Fibroblast of skin of left quadriceps (primary cell): ENCODE measurements around the gene TSPAN6.

Experiments used
- DNase-seq, 2 experiments: peaks; one replicate each; pipeline ENCODE4 v3.0.0-alpha.2; 2013; ENCODE audit warnings: low read depth in 2 of 2

TSPAN6 gene, protein sequence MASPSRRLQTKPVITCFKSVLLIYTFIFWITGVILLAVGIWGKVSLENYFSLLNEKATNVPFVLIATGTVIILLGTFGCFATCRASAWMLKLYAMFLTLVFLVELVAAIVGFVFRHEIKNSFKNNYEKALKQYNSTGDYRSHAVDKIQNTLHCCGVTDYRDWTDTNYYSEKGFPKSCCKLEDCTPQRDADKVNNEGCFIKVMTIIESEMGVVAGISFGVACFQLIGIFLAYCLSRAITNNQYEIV

DNA sequence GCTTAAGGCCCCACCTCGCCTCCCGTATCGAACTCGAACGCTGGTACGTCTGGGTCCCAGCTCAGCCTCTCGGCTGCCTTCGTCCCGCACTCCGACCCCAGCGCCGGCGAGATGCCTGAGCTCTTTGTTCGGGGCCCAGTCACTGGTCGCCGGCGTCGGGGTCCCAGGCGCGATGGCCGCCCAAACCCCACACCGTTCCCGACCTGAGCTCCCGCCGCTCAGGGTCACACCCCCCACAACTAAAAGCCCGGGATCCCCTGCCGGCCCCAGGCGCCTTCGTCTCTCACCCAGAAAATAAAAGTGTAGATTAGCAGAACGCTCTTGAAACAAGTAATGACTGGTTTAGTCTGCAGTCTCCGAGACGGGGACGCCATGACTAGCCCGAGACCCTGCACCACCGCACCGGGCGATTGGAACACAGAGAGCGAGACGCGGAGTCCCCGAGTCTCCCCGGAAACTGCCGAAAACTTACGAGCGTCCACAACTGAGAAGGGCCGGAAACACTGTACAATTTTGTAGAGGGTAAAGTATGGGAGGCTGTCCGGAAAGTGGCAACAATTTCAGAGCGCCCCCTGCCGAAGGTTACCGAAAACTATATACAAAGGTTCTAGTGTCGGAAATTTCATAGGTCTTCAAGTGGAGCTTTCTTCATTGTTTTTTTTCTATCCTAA is at the start of gene TSPAN6:
Gene TSPAN6 (minus strand): TSS at position 486 of the 671 bp plus-strand sequence. CDS start 112 bp downstream, at position 374.
- DNase-seq: peak; percentile 80 to 81

DNA sequence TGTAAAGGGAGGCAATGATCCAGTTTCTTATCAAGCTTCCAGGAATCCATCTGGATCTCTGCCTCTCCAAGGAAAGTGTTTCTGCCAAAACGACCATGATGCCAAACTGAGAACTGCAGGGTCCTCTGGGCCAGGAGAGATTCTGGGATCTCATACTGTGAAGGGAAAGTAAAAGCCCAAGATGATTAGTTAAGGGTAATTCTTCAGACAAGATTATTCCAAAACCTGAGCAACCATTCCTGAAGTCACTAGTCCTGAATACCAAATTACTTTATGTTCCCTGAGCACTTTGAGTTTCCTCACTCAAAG is 49.3 kb upstream of the TSPAN6 start:
- no peak for DNase-seq

DNA sequence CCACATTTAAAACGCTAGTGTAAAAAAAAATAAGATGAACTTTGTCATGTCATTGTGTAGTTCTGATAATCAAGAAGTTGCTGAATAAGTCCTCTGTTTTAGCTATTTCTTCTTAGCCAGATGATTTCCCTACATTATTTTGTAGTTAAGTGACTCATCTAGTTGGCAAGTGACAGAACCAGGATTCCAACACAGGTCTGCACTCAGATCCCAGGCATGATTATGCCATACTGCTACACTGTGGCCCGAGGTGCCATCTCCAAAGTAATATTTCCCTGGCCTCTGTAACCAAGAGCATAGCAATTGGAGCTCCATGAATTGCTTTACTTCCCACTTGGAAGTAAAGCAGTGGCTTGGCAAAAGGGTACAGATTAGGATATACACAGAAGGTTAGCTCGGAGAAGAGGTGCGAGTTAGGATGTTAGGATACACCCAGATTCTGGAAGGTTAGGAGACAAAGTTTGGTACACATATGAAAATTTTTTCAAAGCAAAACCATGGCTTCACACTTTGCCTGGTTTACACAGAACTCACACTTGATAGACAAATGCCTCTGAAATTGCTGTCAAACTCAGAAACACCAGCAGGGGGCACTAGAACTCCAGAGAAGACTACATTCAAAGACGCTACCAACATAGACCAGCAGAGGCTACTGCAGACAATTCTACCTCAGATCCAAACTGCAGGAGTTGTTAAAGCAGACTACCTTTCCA is 48.8 kb upstream of the TSPAN6 start:
- peak; percentile 36 to 43 for DNase-seq

DNA sequence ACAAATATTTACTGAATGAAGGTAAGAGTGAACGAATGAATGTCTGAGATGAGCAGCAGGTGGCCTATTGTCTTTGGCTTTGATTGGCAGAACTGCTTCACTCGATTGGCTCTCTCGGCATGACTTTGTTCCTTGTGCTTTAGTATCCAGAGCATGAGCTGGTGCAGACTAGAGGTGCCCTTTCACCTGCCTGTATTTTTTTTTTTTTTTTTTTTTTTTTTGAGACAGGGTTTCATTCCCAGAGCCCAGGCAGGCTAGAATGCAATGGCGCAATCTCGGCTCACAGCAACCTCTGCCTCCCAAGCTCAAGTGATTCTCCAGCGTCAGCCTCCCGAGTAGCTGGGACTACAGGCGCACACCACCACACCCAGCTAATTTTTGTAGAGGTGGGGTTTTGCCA is 46.3 kb upstream of the TSPAN6 start:
- DNase-seq: no peak

DNA sequence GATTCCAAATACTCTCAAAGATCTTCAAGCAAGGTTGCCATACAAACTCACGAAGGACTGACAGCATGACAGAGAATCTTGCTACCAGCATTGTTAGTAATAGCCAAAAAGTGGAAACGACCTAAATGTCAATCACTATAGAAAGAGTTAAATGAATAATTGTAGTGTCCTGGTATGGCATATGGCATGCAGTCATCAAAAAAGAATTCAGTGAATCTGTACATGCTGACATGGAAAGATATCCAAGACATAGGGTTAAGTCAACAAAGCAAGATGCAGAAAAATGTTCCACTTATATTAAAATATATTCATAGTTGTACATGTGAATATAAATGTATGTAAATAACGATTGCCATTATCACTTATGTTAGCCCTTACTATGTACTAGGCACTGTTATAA is 45.0 kb upstream of the TSPAN6 start:
- DNase-seq: no peak

DNA sequence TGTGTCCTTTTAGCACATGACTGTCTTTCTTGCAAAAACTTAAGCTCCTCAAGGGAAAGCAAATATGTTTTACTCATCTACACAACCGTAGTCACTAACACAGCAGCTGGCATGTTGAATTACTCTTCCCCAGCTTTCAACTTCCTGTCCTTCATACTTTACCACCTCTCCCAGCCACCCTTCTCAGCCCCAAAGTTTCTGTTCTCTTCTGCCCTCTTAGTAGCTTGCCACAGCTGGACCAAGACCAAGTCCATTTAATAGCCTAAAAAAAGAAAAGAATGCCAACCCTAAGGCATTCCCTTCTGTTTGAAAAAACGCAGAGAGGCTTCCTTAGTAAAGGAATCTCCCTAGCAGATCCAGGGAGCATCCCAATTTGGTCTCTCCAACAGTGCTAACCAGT is 44.1 kb upstream of the TSPAN6 start:
- no peak for DNase-seq

DNA sequence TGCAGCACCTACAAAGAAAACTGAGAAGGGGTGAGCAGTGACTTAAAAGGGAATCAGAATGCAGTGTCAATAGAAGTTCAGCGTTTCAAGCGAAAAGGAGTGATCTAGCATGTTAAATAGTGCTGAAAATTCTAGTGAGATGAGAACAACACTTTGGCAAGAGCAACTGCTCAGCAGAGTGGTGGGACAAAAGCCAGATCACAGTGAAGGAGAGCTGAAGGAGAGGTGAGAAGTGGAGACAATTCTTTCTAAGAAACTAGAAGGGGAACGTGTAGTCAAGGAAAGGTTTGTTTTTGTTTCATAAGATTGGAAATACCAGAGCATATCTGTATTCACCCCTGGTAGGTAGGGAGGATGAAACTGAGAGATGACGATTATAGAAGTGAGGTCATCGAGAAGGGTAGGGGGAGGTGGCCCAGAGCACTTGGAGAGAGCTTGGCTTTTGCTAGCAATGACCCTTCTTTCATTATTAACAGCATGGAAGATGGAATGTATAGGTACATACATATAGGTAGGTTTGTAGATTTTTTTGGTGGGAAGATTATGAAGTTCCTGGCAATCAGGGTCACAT is 41.1 kb upstream of the TSPAN6 start:
- DNase-seq: no peak

DNA sequence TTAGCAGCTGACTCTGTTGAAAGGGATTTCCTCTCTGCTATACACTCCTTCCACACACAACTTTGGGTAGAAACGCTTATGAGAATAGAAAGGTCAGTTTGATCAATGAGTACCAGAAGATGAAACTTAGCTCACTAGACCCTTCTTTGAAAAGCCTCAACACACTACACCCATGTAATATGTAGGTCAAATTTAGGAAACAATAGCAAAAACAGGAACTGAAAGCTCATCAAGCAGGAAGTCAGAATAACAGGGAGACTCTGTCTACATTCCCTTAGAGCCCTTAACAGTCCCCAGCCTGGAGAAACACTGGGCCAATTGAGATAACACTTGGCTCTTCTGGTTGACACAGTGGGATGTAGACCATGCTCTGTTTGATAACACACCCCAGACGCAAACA is 38.1 kb upstream of the TSPAN6 start:
- no peak for DNase-seq

DNA sequence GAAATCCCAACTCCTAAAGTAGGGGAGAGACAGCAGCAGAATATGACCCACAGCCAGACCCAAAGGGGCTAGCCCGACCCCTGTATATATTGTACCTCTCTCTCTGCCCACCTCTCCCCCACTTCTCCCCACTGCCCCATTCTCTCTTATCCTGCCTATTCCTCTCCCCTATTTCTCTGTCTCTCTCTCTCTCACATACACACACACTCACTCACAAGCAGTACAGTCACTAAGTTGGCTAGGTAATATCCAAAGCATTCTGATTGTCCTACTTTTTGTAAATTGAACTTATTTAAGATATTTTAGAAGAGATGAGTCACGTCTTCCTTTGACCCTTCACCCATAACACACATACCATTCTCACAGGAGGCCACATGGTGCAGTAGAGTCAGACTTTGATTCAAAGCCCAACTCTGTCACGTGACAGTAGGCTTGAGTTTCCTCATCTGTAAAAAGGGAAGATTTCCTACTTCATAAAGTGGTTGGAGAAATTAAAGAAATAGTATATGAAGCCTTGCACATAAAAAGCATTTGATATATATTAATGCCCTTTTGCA is 36.9 kb upstream of the TSPAN6 start:
- peak; percentile 19 to 24 for DNase-seq

DNA sequence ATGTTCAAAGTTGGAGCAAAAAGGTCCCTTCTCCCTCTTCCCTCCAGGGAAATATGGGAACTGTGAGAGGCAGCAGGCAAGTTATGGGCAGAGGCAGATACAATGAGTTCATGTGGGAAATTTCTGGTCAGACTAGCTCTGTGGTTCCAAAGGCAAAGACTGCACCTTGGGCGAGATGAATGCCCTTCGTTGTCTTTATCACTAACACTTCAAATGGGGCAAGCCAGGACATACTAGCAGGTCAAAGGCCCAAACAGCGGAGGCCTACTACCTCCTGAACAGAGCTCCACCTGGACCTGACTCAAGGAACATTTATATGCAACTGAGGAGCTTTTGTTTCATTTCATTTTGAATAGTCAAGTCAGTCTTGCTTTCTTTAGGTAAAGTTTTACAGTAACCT is 36.4 kb upstream of the TSPAN6 start:
- no peak for DNase-seq

DNA sequence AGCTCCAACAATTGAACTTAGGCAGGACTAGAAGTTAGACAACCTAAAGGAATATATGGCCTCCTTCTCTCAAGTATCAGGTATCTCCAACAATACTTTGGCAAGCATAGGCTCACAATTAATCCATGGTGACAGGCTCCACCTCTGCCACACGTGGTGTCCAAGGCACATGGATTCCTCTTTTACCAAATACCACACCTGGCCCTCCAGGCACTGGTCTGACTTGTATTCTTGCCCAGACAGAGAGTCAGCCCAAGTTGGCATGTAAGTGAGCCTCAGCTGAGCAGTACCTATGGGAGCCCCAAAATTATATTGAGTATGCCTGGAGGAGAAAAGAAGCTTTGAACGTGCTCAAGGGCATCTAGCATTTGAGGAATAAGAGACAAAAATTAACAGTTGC is 27.0 kb upstream of the TSPAN6 start:
- DNase-seq: no peak

DNA sequence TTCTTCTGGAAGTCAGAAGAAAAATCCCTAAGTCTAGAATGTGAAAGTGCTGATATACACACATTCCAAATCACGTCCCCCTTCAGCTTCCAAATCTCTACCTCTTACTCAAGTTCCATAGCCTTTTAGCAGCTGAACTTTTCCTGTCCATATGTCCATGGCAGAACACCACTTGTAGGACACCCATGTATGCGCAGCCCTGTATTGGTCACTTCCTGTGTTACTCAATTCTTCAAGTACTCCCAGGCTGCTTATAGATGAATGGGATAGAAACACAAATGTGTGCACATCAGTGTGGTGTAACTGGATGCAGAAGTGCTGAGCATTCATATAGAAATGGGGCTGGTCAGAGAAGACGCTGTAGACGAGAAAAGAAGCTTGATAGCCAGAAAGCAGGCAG is 26.2 kb upstream of the TSPAN6 start:
- DNase-seq: no peak

DNA sequence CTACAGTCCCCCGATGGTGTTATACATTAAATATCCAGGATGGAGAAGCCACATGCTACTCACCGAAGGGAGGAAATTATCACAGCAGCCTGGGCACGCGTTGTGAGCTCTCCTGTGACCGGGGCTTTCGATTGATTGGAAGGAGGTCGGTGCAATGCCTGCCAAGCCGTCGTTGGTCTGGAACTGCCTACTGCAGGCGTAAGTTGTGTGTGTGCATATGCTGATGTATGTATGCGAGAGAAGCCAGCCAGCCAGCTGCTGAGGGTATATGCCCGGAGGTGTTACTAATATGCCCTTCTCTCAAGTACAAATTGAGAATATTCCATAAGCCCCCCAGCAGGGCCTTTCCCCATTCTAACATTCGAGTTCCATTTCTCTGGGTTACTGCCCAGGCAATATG is 25.6 kb upstream of the TSPAN6 start:
- DNase-seq: no peak

DNA sequence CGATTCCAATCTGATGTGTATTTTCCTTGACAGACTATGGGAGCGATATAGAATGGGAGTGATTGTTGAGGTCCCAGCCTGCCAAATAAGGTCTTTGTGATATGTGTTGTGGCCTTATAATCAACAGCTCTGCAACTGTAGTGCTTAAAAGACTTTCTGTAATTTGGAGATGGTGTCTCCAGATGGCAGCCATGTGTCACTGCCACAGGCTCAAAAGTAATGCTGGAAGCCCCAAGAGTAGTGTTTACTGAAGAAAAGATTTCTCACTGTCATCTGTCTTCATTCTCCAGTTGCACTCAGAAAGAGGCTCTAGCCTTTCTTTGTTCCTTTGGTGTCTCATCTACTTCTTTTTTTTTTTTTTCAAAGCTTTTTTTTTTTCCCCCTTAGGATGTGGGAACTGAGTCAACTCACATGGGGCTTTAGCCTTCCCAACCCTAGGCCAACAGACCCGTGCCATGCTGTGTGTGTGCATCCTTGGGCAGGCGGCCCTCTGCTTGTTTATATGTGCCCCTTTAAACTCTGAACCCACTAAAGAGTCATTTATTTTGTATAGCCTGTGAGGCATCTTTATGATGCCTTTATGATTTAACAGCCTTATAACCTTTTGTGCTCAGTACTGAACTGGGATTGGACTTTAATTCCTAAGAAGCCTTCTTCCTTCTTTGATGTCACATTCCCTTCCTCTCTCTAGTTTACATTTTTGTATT is 23.0 kb upstream of the TSPAN6 start:
- no peak for DNase-seq

DNA sequence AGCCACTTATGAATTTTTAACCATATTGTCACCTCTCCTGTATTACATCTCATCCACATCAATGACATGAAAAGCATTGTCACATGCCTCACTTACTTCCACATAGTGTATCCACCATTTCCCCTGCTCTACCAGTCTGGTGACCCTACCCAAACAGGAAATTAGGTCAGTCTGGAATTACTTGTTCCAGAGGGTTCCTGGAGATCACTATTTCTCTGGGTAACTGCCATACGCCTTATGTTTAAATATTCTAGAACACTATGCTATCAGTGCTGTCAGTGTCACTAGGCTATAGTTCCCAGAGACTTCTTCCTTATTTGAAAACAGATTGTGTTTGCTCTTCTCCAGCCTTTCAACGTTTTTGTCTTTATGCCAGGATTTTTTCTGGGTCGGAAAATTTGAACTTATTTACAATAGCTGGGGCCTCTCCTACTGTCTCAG is 22.4 kb upstream of the TSPAN6 start:
- DNase-seq: no peak

DNA sequence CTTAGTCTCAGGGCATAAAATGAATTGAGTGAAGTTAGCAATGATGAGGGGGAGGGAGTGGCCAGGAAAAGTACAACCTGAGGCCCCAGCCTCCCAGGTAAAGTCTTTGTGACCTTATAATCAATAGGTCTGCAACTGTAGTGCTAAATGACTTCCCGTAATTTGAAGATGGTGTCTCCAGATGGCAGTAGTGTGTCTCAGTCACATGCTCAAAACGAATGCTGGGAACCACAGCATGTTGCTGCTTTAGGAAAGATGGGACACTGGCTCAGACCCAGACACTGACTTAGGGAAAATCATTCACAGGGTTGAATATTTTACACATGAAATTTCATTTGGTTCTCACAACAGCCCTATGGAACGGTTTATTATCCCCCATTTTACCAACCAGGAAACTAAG is 17.7 kb upstream of the TSPAN6 start:
- no peak for DNase-seq

DNA sequence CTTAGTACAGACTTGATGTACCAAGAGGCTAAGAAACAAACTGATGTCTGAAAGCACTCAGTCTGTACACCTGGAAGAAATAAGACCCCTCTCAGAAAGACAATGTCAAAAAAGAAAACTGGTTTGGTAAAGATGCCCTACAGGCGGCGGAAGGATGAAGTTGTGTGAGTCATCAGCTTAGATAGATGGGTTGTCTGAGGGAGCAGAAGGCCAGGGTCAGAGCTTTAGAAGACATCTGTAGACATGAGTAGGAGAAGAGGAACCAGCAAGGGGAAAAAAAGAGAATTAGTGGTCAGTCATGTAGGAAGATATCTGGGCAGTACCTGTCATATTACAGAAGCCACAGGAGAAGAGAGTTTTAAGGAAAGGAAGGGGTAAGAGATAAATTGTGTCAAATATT is 15.7 kb upstream of the TSPAN6 start:
- DNase-seq: no peak

DNA sequence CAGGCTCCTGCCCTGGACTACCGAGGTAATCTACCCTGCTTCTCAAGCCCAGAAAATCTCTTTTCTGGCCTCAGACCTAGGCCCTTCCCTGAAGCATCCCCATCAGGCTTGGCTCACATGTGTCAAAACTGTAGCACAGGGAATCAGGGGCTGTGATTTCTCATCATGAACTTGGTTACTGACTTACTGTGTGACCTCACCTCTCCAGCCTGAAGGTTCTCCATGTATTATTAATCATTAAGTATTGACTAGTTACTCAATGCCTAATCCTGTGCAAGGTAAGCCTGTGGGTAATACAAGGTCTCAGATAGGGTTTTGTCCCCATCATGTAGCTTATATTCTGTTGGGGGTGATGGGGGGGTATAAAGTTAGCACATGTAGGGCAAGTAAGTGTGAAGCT is 14.2 kb upstream of the TSPAN6 start:
- no peak for DNase-seq

DNA sequence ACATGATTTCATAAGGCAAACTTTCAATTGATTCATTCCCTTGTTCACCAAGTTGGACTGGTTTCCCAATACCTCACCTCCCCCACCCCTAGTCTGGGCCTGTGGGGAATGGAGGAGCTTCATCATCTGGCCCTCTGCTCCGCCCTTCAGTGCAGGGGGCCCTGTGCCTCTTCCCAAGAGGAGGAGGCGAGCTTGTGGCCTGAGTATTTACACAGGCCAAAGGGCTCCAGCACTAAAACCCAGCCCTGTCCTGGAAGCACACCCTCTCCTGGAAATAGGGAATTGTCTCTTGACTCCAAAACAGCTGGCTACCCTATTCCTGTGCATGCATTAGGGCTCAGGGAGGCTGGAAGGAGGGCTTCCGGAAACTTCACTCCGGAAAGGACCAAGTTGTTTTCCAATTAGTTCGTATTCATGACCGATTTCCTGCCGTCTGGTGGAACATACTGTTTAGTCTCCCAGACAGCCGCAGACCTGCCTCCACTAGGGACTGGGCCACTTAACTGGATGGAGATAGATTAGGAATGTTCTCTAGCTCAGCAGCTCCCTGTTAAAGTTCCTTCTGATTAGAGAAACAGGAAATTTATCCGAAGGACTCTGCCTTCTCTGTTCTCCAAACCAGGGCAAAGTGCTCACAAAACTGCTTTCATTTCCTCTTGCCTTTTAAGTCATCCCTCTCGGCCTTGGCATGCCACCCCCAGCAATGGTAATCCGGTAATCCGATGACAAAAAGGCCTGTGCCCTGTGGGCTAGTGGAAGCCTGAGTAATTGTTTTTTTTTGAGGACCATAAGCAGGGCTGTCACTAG is 13.1 kb upstream of the TSPAN6 start:
- DNase-seq: peak; percentile 87 to 88

DNA sequence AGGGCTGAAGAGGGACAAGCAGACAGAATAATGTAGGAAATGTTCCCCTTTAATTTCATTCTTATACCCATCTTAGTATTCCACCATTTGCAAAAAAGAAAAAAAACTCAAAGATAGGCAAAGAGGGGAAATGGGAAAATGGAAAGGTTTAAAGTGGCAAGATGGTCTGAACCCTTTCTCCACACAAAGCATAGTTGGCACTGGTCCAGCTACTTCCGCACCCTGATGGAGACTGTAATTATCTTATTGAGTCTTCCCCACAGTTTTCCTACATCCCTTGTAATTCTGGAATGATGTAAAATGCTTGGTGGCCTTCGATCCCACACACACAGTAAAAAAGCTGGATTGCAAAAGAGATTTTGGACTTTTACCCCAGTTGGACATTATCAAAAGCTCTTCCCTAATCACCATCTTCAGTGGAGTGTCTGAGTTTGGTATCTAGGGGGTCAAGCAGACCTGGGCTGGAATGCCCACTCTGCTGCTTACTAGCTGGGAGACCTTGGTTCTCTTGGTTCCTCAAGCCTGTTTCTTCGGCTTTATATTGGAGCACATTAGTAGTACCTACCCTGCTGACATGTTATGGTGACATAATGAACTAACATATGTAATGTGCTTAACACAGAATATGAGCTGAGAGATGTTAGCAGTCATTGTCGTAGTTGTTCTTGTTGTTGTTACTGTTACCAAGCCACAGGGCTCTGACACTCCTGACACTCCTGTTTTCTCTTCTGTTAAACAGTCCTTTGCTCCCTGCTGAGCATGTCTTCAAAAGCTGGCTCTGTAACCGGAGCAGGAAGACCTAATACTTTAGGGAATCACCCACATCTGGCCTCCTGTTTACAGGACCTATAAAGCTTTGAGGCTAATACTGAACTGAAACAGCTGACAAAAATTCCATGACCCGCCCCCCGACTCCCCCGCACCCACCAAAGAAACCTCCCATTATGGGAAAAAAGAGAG is 12.1 kb upstream of the TSPAN6 start:
- DNase-seq: peak; percentile 67 to 71
